Liver (tissue), 9 donors: Measurements from ENCODE around the gene NEK6. TPM values are rescaled to one million over a fixed set of nuclear protein-coding genes. Genes with fewer than 3 reads are reported as not detected.

Experiments
- DNase-seq: peaks from one replicate; pipeline ENCODE4 v3.0.0-alpha.2; 2017; ENCODE audit warnings: low spot score
- H3K27ac ChIP-seq, 2 donors: one replicate each; pipeline ENCODE4 v1.7.0; 2013; ENCODE audit warnings: inconsistent platforms in 2 of 2, low read length in 2 of 2, control low read depth in 1 of 2, low read depth in 1 of 2, mild to moderate bottlenecking in 1 of 2
- H3K27me3 ChIP-seq, 4 donors: one replicate each; pipeline versions ENCODE4 v1.6.1 to v1.7.0; 2013; ENCODE audit warnings: low read length in 3 of 4, inconsistent platforms in 1 of 4, mild to moderate bottlenecking in 1 of 4, moderate library complexity in 1 of 4; ENCODE audit not compliant: control insufficient read depth in 4 of 4, insufficient read depth in 4 of 4
- H3K36me3 ChIP-seq, 4 donors: one replicate each; pipeline versions ENCODE4 v1.6.1 to v1.7.0; 2013; ENCODE audit warnings: low read length in 3 of 4, mild to moderate bottlenecking in 3 of 4, low read depth in 1 of 4, moderate library complexity in 1 of 4; ENCODE audit not compliant: control insufficient read depth in 4 of 4, insufficient read depth in 3 of 4
- H3K4me1 ChIP-seq, 4 donors: one replicate each; pipeline versions ENCODE4 v1.6.1 to v1.7.0; 2013; ENCODE audit warnings: low read length in 3 of 4, mild to moderate bottlenecking in 3 of 4, moderate library complexity in 1 of 4; ENCODE audit not compliant: control insufficient read depth in 4 of 4, insufficient read depth in 4 of 4
- H3K4me3 ChIP-seq, 3 donors: one replicate each; pipeline versions ENCODE4 v1.6.1 to v1.7.0; 2013; ENCODE audit warnings: low read length in 3 of 3, control low read depth in 1 of 3, low read depth in 1 of 3, mild to moderate bottlenecking in 1 of 3
- H3K9ac ChIP-seq, 2 donors: one replicate each; pipeline ENCODE4 v1.7.0; 2013; ENCODE audit warnings: low read length in 2 of 2, mild to moderate bottlenecking in 2 of 2, moderate library complexity in 2 of 2, control low read depth in 1 of 2, low read depth in 1 of 2
- H3K9me3 ChIP-seq, 4 donors: one replicate each; pipeline versions ENCODE4 v1.6.1 to v1.7.0; 2013; ENCODE audit warnings: low read length in 3 of 4; ENCODE audit not compliant: control insufficient read depth in 4 of 4
- EGR1 ChIP-seq, 2 donors: IDR thresholded peaks; 2 replicates each; pipeline ENCODE4 v1.6.1; 2016 to 2018; ENCODE audit warnings: antibody characterized with exemption in 2 of 2, low read depth in 2 of 2
- FOXA1 ChIP-seq: IDR thresholded peaks from 2 replicates; pipeline ENCODE4 v1.6.1; 2016; ENCODE audit warnings: antibody characterized with exemption
- GABPA ChIP-seq, 2 donors: IDR thresholded peaks in 1 of 2; conservative IDR thresholded peaks in 1 of 2; 2 replicates each; pipeline ENCODE4 v1.6.1; 2016; ENCODE audit warnings: antibody characterized with exemption in 2 of 2, mild to moderate bottlenecking in 1 of 2, moderate library complexity in 1 of 2
- HNF4A ChIP-seq, 2 donors: conservative IDR thresholded peaks; 2 replicates each; pipeline ENCODE4 v1.6.1; 2016; ENCODE audit warnings: antibody characterized with exemption in 2 of 2, mild to moderate bottlenecking in 2 of 2
- HNF4G ChIP-seq: IDR thresholded peaks from 2 replicates; pipeline ENCODE4 v1.6.1; 2016; ENCODE audit warnings: antibody characterized with exemption
- JUND ChIP-seq, 2 donors: IDR thresholded peaks; 2 replicates each; pipeline ENCODE4 v1.6.1; 2016; ENCODE audit warnings: antibody characterized with exemption in 2 of 2
- MAX ChIP-seq: IDR thresholded peaks from 2 replicates; pipeline ENCODE4 v1.6.1; 2016; ENCODE audit warnings: antibody characterized with exemption
- NR2F2 ChIP-seq: IDR thresholded peaks from 2 replicates; pipeline ENCODE4 v1.6.1; 2016; ENCODE audit warnings: antibody characterized with exemption
- RXRA ChIP-seq, 2 donors: IDR thresholded peaks; 2 replicates each; pipeline ENCODE4 v1.6.1; 2017 to 2018; ENCODE audit warnings: antibody characterized with exemption in 2 of 2, mild to moderate bottlenecking in 1 of 2
- SP1 ChIP-seq: IDR thresholded peaks from 2 replicates; pipeline ENCODE4 v1.6.1; 2018; ENCODE audit warnings: antibody characterized with exemption, mild to moderate bottlenecking
- TAF1 ChIP-seq: conservative IDR thresholded peaks from 2 replicates; pipeline ENCODE4 v1.6.1; 2016; ENCODE audit warnings: antibody characterized with exemption, mild to moderate bottlenecking
- YY1 ChIP-seq: IDR thresholded peaks from 2 replicates; pipeline ENCODE4 v1.6.1; 2016; ENCODE audit warnings: antibody characterized with exemption, mild to moderate bottlenecking
- WGBS: extraction: QIAGEN DNeasy Blood & Tissue Kit; methylation state at CpG from one replicate; pipeline ENCODE4 v1.1.7; 2013; 5-methylcytosine and 5-hydroxymethylcytosine counted together
- polyA plus RNA-seq, 2 donors: library from polyadenylated mRNA; stranded (reverse) in 1 of 2; unstranded in 1 of 2; fragments of 200-250 nt in 1 of 2; fragments of >200 nt in 1 of 2; fragmentation: Nextera tagmentation in 1 of 2; extraction: Ambion mirVana in 1 of 2; gene quantifications; one replicate each; pipeline versions ENCODE4 v1.2.1 to v1.2.3, GENCODE V29; 2013 to 2015
- total RNA-seq, 2 donors: library from RNA; depleted of rRNA; stranded (reverse); fragments of >200 nt; gene quantifications; one replicate each; pipeline ENCODE4 v1.2.3, GENCODE V29; 2014
- TF ChIP-seq, protein P1 (sequence below): IDR thresholded peaks from 2 replicates; pipeline ENCODE4 v1.6.1; 2016; ENCODE audit warnings: antibody characterized with exemption, mild to moderate bottlenecking
- TF ChIP-seq, protein P2 (sequence below): IDR thresholded peaks from 2 replicates; pipeline ENCODE4 v1.6.1; 2016; ENCODE audit warnings: antibody characterized with exemption
- TF ChIP-seq, protein P3 (sequence below): IDR thresholded peaks from 2 replicates; pipeline ENCODE4 v1.6.1; 2016; ENCODE audit warnings: antibody characterized with exemption
- TF ChIP-seq, protein P4 (sequence below): fragments of 150-350 bp; IDR thresholded peaks from 2 replicates; pipeline ENCODE4 v1.5.1; 2017; ENCODE audit warnings: improper control_type of control experiment, low read depth, low read length; ENCODE audit not compliant: missing input control
- donor health status: healthy.
- donor health status: healthy.
- donor health status: healthy.
- donor health status: healthy.
- donor health status: healthy.

Gene NEK6
- total and polyA plus RNA-seq, 4 donors = 32.5 to 49.7 (median 42.5) TPM

DNA sequence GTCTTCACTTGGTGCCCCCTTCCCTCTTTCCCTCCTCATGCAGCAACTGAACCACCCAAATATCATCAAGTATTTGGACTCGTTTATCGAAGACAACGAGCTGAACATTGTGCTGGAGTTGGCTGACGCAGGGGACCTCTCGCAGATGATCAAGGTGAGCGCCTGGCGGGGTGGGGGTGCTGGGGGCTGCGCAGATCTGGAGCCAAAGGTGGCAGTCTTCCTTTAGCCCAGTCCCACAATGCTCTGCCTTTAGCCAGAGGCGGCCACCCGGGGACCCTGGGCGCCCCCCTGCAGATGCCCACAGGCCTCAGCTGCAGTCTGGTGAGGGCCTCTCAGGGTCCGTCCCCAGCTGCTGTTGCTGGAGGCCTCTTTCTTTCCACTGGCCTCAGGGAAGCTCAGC lies 63.7 kb downstream of the NEK6 start:
- no peak overlapping the region for H3K9ac ChIP-seq
- peaks cover 9 to 48% (median 20%) of the 10 kb centered on the region in 4 donors for H3K36me3 ChIP-seq
- WGBS = 94% methylated on average over 12 of the region's 12 CpGs

GRCh38 chr9:124321935-124322334 lies 64.2 kb downstream of the NEK6 start:
- no peaks in the 10 kb centered on the region for H3K4me1 ChIP-seq

More for the DNA sequence above, 63.7 kb downstream of the NEK6 start:
- H3K4me1 ChIP-seq = no peaks in the 10 kb centered on the region
- TF ChIP-seq EGR1 (IDR thresholded peaks at IDR 0.05; ENCODE audit: low read depth in 2 of 2) (no peak), FOXA1 (no peak), HNF4G (no peak), GABPA (IDR thresholded peaks at IDR 0.05 in 1 of 2, conservative IDR thresholded peaks at IDR 0.05 in 1 of 2) (no peak), HNF4A (conservative IDR thresholded peaks at IDR 0.05) (no peak), NR2F2 (no peak), SP1 (no peak), RXRA (IDR thresholded peaks at IDR 0.05) (no peak), JUND (IDR thresholded peaks at IDR 0.05) (no peak)
- TF ChIP-seq, protein P1, sequence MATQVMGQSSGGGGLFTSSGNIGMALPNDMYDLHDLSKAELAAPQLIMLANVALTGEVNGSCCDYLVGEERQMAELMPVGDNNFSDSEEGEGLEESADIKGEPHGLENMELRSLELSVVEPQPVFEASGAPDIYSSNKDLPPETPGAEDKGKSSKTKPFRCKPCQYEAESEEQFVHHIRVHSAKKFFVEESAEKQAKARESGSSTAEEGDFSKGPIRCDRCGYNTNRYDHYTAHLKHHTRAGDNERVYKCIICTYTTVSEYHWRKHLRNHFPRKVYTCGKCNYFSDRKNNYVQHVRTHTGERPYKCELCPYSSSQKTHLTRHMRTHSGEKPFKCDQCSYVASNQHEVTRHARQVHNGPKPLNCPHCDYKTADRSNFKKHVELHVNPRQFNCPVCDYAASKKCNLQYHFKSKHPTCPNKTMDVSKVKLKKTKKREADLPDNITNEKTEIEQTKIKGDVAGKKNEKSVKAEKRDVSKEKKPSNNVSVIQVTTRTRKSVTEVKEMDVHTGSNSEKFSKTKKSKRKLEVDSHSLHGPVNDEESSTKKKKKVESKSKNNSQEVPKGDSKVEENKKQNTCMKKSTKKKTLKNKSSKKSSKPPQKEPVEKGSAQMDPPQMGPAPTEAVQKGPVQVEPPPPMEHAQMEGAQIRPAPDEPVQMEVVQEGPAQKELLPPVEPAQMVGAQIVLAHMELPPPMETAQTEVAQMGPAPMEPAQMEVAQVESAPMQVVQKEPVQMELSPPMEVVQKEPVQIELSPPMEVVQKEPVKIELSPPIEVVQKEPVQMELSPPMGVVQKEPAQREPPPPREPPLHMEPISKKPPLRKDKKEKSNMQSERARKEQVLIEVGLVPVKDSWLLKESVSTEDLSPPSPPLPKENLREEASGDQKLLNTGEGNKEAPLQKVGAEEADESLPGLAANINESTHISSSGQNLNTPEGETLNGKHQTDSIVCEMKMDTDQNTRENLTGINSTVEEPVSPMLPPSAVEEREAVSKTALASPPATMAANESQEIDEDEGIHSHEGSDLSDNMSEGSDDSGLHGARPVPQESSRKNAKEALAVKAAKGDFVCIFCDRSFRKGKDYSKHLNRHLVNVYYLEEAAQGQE = no peak
- H3K4me3 ChIP-seq = no peak overlapping the region
- DNase-seq = no peak
- no peaks in the 10 kb centered on the region for H3K9me3 ChIP-seq
- no peak overlapping the region for H3K27ac ChIP-seq
- H3K27me3 ChIP-seq = no peaks in the 10 kb centered on the region

More at GRCh38 chr9:124321935-124322334, 64.2 kb downstream of the NEK6 start:
- no peak overlapping the region for H3K9ac ChIP-seq
- H3K9me3 ChIP-seq = no peaks in the 10 kb centered on the region
- H3K4me3 ChIP-seq = no peak overlapping the region
- no peak overlapping the region for H3K27ac ChIP-seq
- DNase-seq = no peak
- no peak for TF ChIP-seq HNF4A (conservative IDR thresholded peaks at IDR 0.05)
- TF ChIP-seq, protein P2, sequence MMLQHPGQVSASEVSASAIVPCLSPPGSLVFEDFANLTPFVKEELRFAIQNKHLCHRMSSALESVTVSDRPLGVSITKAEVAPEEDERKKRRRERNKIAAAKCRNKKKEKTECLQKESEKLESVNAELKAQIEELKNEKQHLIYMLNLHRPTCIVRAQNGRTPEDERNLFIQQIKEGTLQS = no peak
- TF ChIP-seq, protein P3, sequence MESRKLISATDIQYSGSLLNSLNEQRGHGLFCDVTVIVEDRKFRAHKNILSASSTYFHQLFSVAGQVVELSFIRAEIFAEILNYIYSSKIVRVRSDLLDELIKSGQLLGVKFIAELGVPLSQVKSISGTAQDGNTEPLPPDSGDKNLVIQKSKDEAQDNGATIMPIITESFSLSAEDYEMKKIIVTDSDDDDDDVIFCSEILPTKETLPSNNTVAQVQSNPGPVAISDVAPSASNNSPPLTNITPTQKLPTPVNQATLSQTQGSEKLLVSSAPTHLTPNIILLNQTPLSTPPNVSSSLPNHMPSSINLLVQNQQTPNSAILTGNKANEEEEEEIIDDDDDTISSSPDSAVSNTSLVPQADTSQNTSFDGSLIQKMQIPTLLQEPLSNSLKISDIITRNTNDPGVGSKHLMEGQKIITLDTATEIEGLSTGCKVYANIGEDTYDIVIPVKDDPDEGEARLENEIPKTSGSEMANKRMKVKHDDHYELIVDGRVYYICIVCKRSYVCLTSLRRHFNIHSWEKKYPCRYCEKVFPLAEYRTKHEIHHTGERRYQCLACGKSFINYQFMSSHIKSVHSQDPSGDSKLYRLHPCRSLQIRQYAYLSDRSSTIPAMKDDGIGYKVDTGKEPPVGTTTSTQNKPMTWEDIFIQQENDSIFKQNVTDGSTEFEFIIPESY = no peak
- no peak for TF ChIP-seq RXRA (IDR thresholded peaks at IDR 0.05)
- TF ChIP-seq SP1 = no peak
- no peak for TF ChIP-seq MAX
- TF ChIP-seq EGR1 (IDR thresholded peaks at IDR 0.05; ENCODE audit: low read depth in 2 of 2) = no peak
- TF ChIP-seq NR2F2 = no peak
- no peak for TF ChIP-seq YY1
- TF ChIP-seq, protein P1 = no peak
- TF ChIP-seq FOXA1 = no peak
- TF ChIP-seq TAF1 = no peak
- TF ChIP-seq, protein P4, sequence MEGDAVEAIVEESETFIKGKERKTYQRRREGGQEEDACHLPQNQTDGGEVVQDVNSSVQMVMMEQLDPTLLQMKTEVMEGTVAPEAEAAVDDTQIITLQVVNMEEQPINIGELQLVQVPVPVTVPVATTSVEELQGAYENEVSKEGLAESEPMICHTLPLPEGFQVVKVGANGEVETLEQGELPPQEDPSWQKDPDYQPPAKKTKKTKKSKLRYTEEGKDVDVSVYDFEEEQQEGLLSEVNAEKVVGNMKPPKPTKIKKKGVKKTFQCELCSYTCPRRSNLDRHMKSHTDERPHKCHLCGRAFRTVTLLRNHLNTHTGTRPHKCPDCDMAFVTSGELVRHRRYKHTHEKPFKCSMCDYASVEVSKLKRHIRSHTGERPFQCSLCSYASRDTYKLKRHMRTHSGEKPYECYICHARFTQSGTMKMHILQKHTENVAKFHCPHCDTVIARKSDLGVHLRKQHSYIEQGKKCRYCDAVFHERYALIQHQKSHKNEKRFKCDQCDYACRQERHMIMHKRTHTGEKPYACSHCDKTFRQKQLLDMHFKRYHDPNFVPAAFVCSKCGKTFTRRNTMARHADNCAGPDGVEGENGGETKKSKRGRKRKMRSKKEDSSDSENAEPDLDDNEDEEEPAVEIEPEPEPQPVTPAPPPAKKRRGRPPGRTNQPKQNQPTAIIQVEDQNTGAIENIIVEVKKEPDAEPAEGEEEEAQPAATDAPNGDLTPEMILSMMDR = no peak
- TF ChIP-seq GABPA (IDR thresholded peaks at IDR 0.05 in 1 of 2, conservative IDR thresholded peaks at IDR 0.05 in 1 of 2) = no peak
- no peak for TF ChIP-seq JUND (IDR thresholded peaks at IDR 0.05)
- no peaks in the 10 kb centered on the region for H3K27me3 ChIP-seq
- peaks cover 12 to 48% (median 21%) of the 10 kb centered on the region in 4 donors for H3K36me3 ChIP-seq
- 80% methylated on average over 4 of the region's 4 CpGs for WGBS
